Activated T-cell treated with anti-CD3 and anti-CD28 coated beads for 24 hours (primary cell): Measurements from ENCODE around the gene SH3D21.

Experiments
- DNase-seq: peaks from one replicate; pipeline ENCODE4 v3.0.0-alpha.2; 2020; ENCODE audit warnings: low read depth

SH3D21 gene

GRCh38 chr1:36303650-36304360, 2.4 kb upstream of the SH3D21 start:
- DNase-seq: no peak

GRCh38 chr1:36304521-36304920, 1.6 kb upstream of the SH3D21 start:
- DNase-seq: no peak

GRCh38 chr1:36304970-36305914, 926 bp upstream of the SH3D21 start:
- peak; percentile 47 for DNase-seq

DNA sequence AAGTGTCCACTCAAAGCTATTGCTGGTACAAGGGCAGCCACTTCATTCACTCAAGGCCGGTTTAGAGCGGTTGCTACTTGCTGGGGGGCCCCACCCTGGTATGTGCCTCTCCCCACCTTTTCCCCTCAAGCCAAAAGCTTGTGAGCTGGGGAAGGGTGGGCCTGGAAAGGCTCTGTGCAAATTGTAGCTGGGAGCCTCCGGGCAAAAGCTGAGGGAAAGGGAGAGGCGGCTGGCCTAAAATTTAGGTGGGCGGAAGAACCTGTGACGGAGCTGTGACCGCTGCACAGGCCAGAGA, 306 bp upstream of the SH3D21 start:
- DNase-seq: no peak

DNA sequence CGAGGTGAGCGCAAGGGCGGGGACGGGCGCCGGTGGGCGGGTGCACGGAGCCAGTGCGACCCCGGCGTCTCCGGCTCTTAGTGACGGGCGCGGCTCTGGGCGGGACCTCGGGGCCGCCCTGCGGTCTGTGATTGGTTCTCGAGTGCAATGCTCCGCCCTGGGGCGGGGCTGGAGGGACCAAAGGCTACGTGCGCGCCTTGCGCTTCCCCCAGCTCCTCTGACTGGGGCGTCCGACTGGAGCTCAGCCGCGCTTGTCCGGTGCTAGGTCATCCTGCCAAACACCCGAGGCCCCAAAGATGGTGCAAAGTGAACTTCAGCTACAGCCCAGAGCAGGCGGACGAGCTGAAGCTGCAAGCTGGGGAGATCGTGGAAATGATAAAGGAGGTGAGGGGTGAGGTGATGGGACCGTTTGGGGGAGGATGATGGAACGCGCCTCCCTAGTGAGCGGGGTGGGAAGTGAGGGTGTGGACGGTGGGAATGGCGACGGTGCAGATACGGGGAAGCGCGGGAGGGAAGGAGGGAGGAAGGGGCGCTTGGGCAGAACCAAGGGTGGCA, 811 bp downstream of the SH3D21 start:
- peak; percentile 88 for DNase-seq

DNA sequence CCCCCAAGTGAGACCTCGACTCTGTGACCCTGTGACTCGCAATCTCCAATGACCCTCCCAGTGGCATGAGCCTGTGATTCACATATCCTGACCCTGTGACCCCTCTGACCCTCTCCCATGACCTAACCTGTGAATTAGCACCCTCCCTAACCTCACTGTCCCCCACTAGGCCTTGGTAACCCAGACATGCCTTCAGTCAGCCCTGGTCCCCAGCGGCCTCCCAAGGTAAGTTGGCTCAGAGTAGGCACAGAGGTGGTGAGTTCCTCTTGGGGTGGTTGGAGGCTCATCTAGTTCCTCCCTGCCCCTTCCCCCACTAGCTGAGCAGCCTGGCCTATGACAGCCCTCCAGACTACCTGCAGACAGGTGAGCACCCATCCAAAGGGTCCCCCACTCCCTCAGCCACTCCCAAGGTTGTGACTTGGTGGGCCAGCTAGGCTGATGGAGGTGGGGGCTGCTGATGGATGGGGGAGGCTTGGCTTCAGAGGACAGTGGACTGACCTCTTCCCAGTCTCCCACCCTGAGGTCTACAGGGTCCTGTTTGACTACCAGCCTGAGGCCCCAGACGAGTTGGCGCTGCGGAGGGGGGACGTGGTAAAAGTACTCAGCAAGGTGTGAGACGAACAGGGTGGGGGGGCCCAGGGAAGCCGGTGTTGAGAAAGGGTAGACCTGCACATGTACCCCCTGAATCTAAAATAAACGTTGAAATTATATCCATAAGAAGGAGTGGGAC, 1.6 kb downstream of the SH3D21 start:
- DNase-seq: no peak

- no peak for DNase-seq
These were observed 3.2 kb downstream of the SH3D21 start for GRCh38 chr1:36309397-36309796.

GRCh38 chr1:36320291-36320761, 14.2 kb downstream of the SH3D21 start:
- DNase-seq: no peak

- no peak for DNase-seq
These were observed 14.6 kb downstream of the SH3D21 start for GRCh38 chr1:36320767-36321118.

DNA sequence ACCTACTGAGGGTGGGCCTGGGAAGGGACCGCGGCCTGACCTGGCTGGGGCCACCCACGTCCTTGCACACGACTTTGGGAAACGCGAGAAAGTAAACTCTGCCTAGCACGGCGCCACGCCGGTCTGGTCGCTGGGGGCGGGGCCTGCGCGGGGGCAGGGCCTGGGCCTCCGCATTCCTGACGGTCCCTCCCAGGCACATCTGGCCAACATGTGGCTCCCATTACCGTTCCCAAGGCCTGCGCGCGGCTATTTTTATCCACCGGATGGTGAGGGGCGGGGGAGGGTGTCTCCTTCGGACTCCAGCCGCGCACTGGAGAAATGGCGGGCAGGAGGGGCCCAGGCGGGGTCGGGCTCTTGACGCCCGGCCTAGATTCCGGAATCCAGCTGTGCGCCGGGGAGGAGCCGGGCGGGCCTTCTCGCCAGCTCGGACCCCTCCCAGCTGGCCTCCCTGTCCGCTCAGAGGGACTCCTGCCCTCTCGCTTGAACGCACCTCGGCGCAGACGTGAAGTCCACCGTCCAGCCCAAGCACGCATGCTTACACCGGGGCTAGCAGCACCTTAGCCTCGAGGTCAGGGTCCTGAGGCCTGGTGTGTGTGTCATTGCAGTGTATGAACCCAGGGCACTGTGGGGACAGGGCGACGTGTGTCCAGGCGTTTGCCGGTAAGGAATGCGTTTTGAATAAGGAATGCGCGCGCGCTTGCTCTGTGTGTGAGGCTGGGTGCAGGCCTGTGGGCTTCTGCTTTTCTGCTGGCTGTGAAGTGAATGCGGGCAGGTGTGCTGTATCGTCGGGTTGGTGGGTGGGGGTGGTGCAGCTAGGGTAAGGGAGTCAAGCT, 15.2 kb downstream of the SH3D21 start:
- no peak for DNase-seq

DNA sequence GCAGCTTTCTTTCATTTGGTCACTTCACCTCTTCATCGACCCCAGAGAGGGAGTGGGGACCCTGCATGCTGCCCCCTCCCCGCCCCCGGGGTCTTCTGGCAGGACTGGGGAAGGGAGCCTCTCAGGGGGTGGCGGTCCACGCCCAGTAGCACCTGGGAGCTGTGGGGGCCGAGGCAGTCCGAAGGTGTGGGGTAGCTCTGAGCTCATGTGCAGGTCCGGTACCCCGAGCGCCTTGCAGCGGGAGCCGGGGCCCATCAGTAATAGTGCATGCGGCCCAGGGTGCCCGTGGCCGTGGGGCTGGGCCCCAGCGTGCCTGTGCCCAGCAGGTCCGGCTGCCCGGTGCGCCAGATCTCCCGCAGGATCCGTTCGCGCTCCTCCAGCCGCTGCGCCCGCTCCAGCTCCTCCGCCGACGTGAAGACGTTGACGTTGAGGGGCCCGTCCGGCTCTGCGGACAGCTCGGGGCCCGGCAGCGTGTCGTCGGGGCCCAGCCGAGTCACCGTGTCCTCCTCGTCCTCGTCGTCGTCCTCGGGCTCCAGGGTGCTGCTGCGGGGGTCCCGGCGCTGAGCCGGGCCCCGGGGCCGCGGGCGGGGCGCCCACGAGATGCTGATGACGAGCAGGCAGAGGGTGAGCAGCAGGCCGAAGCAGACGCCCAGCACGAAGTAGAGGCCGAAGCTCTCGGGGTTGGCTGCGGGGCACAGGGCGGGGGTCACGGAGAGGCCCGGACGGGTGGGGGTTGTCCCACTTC, 16.0 kb downstream of the SH3D21 start:
- DNase-seq: no peak

- DNase-seq: no peak
These were observed 16.8 kb downstream of the SH3D21 start for GRCh38 chr1:36322786-36323635.

- no peak for DNase-seq
These were observed 17.6 kb downstream of the SH3D21 start, which contains the start of gene EVA1B for GRCh38 chr1:36323636-36324352. Gene EVA1B, minus strand, starts transcription at chr1:36323645. Its CDS starts 608 bp downstream, at chr1:36323037.

DNA sequence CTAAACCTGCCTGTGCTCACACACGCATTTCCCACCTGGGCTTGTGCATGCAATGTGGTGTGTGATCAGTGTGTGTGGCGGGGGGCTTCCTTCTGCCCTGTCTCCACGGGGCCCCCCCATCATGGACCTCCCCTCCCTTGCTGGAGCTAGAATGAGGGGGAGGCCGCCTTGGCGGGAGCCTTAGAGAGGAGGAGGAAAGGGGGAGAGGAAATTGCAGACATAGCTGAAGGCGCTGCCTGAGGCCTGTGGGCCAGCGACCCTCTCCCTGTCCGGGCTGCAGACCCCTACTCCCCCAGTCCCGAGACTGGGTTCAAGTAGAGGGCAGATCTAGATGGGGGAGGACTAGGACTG, 18.2 kb downstream of the SH3D21 start:
- no peak for DNase-seq

GRCh38 chr1:36326499-36326898, 20.3 kb downstream of the SH3D21 start:
- no peak for DNase-seq

DNA sequence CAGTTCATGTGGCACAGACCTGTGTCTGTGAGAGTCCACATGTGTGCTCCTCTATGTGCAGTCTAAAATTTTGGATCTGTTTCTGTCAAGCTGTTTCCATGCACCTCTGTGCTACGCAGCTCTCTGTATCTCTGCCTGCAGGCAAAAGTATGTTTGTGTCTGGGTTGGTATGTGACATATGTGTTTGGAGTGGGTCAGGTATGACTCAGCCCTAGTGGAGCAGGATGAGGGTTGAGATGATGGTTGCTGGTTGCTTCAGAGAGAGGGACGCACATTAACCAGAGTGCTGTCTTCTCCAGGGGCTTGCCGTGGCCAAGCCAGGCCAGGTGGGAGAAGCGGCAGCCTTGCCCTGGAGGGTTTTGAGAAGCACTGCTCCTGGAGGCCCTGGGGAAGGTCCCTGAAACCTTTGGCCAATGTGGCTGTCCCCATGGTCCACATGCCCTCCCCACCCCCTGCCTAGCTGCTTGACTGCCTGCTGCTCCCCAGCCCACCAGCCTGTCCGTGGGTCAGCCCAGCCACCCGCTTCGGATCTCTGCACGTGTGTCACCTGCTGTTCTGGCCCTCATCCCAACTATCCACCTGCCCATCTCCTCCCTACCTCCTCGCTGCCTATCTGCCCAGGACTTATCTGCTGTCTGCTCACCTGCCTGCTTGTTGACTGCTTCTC, 21.4 kb downstream of the SH3D21 start:
- DNase-seq: no peak

- no peak for DNase-seq
These were observed 21.9 kb downstream of the SH3D21 start for GRCh38 chr1:36328088-36328480.

DNA sequence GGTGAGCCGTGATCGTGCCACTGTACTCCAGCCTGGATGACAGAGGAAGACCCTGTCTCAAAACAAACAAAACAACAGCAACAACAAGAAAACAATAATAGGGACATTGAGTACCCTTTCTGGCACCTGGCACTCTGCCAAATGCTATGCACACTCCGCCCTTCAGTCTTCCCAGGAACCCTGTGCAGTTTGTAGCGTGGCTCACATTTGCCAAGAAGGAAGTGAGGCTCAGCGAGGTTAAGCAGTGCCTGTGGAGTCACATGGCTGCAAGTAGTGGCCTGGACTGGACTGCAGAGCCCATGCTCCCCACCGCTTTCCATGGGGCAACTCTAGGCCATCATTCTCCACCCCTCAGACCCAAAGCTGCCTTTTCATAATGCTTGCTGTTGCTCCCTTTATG, 22.5 kb downstream of the SH3D21 start:
- DNase-seq: no peak

- DNase-seq: no peak
These were observed 23.6 kb downstream of the SH3D21 start for GRCh38 chr1:36329817-36330216.
